H9 (cell line): Measurements from ENCODE around the gene MAPK13. TPM values are rescaled to one million over a fixed set of nuclear protein-coding genes. Genes with fewer than 3 reads are reported as not detected.

Experiments
- DNase-seq: peaks from one replicate; pipeline ENCODE4 v3.0.0-alpha.2; 2017
- H2AFZ ChIP-seq: one replicate; pipeline ENCODE4 v1.6.1; 2013; ENCODE audit warnings: mild to moderate bottlenecking, low read length, control low read depth, moderate library complexity
- H2AK5ac ChIP-seq: 2 replicates; pipeline ENCODE4 v1.6.1; 2013; ENCODE audit warnings: low read length, control low read depth, mixed read lengths; ENCODE audit not compliant: insufficient read length
- H2BK120ac ChIP-seq: one replicate; pipeline ENCODE4 v1.6.1; 2013; ENCODE audit warnings: low read depth, mild to moderate bottlenecking, low read length, control low read depth, inconsistent platforms; ENCODE audit not compliant: poor library complexity, severe bottlenecking
- H2BK12ac ChIP-seq: 2 replicates; pipeline ENCODE4 v1.6.1; 2013; ENCODE audit warnings: low read length, control low read depth, mixed read lengths, low read depth; ENCODE audit not compliant: insufficient read length
- H2BK15ac ChIP-seq: 2 replicates; pipeline ENCODE4 v1.6.1; 2013; ENCODE audit warnings: low read depth, low read length, control low read depth
- H2BK20ac ChIP-seq: one replicate; pipeline ENCODE4 v1.6.1; 2013; ENCODE audit warnings: low read depth, mild to moderate bottlenecking, low read length, control low read depth, inconsistent platforms; ENCODE audit not compliant: poor library complexity, severe bottlenecking
- H2BK5ac ChIP-seq: 2 replicates; pipeline ENCODE4 v1.6.1; 2013; ENCODE audit warnings: low read length, control low read depth, mixed read lengths; ENCODE audit not compliant: insufficient read length
- H3K14ac ChIP-seq: 2 replicates; pipeline ENCODE4 v1.6.1; 2013; ENCODE audit warnings: low read length, control low read depth; ENCODE audit not compliant: insufficient read depth
- H3K18ac ChIP-seq: 2 replicates; pipeline ENCODE4 v1.6.1; 2013; ENCODE audit warnings: low read depth, mild to moderate bottlenecking, mixed read lengths, low read length, control low read depth; ENCODE audit not compliant: insufficient read length
- H3K23ac ChIP-seq: 2 replicates; pipeline ENCODE4 v1.6.1; 2013; ENCODE audit warnings: low read length, control low read depth, mixed read lengths, low read depth; ENCODE audit not compliant: insufficient read length
- H3K23me2 ChIP-seq: 2 replicates; pipeline ENCODE4 v1.6.1; 2013; ENCODE audit warnings: low read depth, mild to moderate bottlenecking, mixed read lengths, low read length, control low read depth; ENCODE audit not compliant: insufficient read length, poor library complexity, severe bottlenecking
- H3K27ac ChIP-seq: 2 replicates; pipeline ENCODE4 v1.5.1; 2013; ENCODE audit warnings: low read length, control low read depth, mixed read lengths, low read depth; ENCODE audit not compliant: insufficient read length
- H3K27me3 ChIP-seq: 2 replicates; pipeline ENCODE4 v1.6.1; 2013; ENCODE audit warnings: low read length, control low read depth, inconsistent platforms; ENCODE audit not compliant: insufficient read depth
- H3K4ac ChIP-seq: 2 replicates; pipeline ENCODE4 v1.6.1; 2013; ENCODE audit warnings: low read depth, mild to moderate bottlenecking, control low read depth, inconsistent platforms, low read length, moderate library complexity
- H3K4me1 ChIP-seq: 2 replicates; pipeline ENCODE4 v1.6.1; 2013; ENCODE audit warnings: low read length, control low read depth, inconsistent platforms; ENCODE audit not compliant: insufficient read depth
- H3K4me2 ChIP-seq: 2 replicates; pipeline ENCODE4 v1.6.1; 2013; ENCODE audit warnings: low read length, control low read depth, mixed read lengths; ENCODE audit not compliant: insufficient read length, insufficient read depth
- H3K56ac ChIP-seq: 2 replicates; pipeline ENCODE4 v1.6.1; 2013; ENCODE audit warnings: low read depth, mild to moderate bottlenecking, mixed read lengths, low read length, control low read depth; ENCODE audit not compliant: insufficient read length
- H3K79me1 ChIP-seq: 2 replicates; pipeline ENCODE4 v1.6.1; 2013; ENCODE audit warnings: low read depth, mild to moderate bottlenecking, moderate library complexity, low read length, control low read depth, inconsistent platforms; ENCODE audit not compliant: insufficient read depth, poor library complexity, severe bottlenecking
- H3K79me2 ChIP-seq: 2 replicates; pipeline ENCODE4 v1.6.1; 2013; ENCODE audit warnings: low read length, control low read depth, inconsistent platforms; ENCODE audit not compliant: insufficient read depth
- H3K9ac ChIP-seq: 2 replicates; pipeline ENCODE4 v1.6.1; 2013; ENCODE audit warnings: low read length, control low read depth, mixed read lengths; ENCODE audit not compliant: insufficient read length; ENCODE audit errors: extremely low read depth
- H3K9me3 ChIP-seq: one replicate; pipeline ENCODE4 v1.6.1; 2013; ENCODE audit warnings: low read depth, low read length, inconsistent platforms; ENCODE audit not compliant: control insufficient read depth
- H3T11ph ChIP-seq: one replicate; pipeline ENCODE4 v1.6.1; 2013; ENCODE audit warnings: mild to moderate bottlenecking, low read length, control low read depth, inconsistent platforms
- H4K20me1 ChIP-seq: one replicate; pipeline ENCODE4 v1.6.1; 2013; ENCODE audit not compliant: control insufficient read depth, insufficient read length, insufficient read depth
- H4K5ac ChIP-seq: 2 replicates; pipeline ENCODE4 v1.6.1; 2013; ENCODE audit warnings: low read depth, mild to moderate bottlenecking, mixed read lengths, low read length, control low read depth; ENCODE audit not compliant: insufficient read length
- H4K8ac ChIP-seq: replicated peaks from 2 replicates; pipeline ENCODE4 v1.6.1; 2013; ENCODE audit warnings: low read length, control low read depth, mixed read lengths, low read depth; ENCODE audit not compliant: insufficient read length
- H4K91ac ChIP-seq: 2 replicates; pipeline ENCODE4 v1.6.1; 2013; ENCODE audit warnings: low read depth, mild to moderate bottlenecking, moderate library complexity, mixed read lengths, low read length, control low read depth; ENCODE audit not compliant: insufficient read length
- H3K27ac Mint-ChIP-seq, 3 experiments: 2 replicates in 2 of 3; 3 replicates in 1 of 3; pipeline ENCODE4 v1.8.0; 2020 to 2021; ENCODE audit warnings: mixed read lengths in 3 of 3, mild to moderate bottlenecking in 1 of 3, moderate library complexity in 1 of 3
- H3K27me3 Mint-ChIP-seq: 2 replicates; pipeline ENCODE4 v1.8.0; 2021; ENCODE audit warnings: low read depth, mild to moderate bottlenecking, moderate library complexity, mixed read lengths
- H3K36me3 Mint-ChIP-seq, 3 experiments: 2 replicates in 2 of 3; 3 replicates in 1 of 3; pipeline ENCODE4 v1.8.0; 2020 to 2021; ENCODE audit warnings: low read depth in 3 of 3, mixed read lengths in 3 of 3; ENCODE audit not compliant: insufficient read depth in 1 of 3
- H3K4me1 Mint-ChIP-seq, 2 experiments: 2 replicates each; pipeline ENCODE4 v1.8.0; 2020; ENCODE audit warnings: mixed read lengths in 2 of 2
- H3K4me3 Mint-ChIP-seq, 2 experiments: 2 replicates in 1 of 2; 3 replicates in 1 of 2; pipeline ENCODE4 v1.8.0; 2020 to 2021; ENCODE audit warnings: mild to moderate bottlenecking in 2 of 2, mixed read lengths in 2 of 2, moderate library complexity in 1 of 2
- H3K9me3 Mint-ChIP-seq, 2 experiments: 2 replicates in 1 of 2; 3 replicates in 1 of 2; pipeline ENCODE4 v1.8.0; 2020; ENCODE audit warnings: mild to moderate bottlenecking in 2 of 2, mixed read lengths in 2 of 2, moderate library complexity in 1 of 2
- CTCF ChIP-seq: fragments of 200-600 bp; sonication (generic); conservative IDR thresholded peaks from 3 replicates; pipeline ENCODE4 v1.8.0; 2021; ENCODE audit warnings: antibody characterized with exemption, mild to moderate bottlenecking
- WGBS: extraction: QIAGEN DNeasy Blood & Tissue Kit; methylation state at CpG from one replicate; pipeline ENCODE4 v1.1.7; 2013; ENCODE audit warnings: missing lambda C conversion rate, low lambda C conversion rate, mixed read lengths; ENCODE audit not compliant: insufficient read length; ENCODE audit errors: extremely low coverage; 5-methylcytosine and 5-hydroxymethylcytosine counted together
- total RNA-seq: library from RNA; stranded (reverse); gene quantifications from 2 replicates; pipeline ENCODE4 v1.2.1, GENCODE V29; 2021

Gene MAPK13
- total RNA-seq, 1 experiment from 2014 or later: 18.9 TPM

DNA sequence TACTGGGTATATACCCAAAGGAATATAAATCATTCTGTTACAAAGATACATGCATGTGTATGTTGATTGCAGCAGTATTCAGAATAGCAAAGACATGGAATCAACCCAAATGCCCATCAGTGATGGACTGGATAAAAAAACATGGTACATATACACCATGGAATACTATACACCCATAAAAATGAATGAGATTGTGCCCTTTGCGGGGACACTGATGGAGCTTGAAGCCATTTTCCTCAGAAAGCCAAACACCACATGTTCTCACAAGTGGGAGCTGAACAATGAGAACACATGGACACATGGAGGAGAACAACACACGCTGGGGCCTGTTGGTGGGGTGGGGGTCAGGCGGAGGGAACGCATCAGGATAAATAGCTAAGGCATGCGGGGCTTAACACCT lies 41.3 kb upstream of the MAPK13 start:
- Histone ChIP-seq H3K4me1 (no peaks in the 10 kb centered on the region), H3K56ac (no peak overlapping the region), H3K23me2 (no peaks in the 10 kb centered on the region), H3K14ac (no peak overlapping the region), H4K20me1 (no peaks in the 10 kb centered on the region), H3K27me3 (no peaks in the 10 kb centered on the region), H2BK5ac (no peak overlapping the region), H2BK120ac (no peak overlapping the region), H3K79me2 (no peaks in the 10 kb centered on the region), H2AFZ (no peak overlapping the region), H3K9ac (no peak overlapping the region), H3T11ph (no peak overlapping the region), H3K4ac (no peak overlapping the region), H2AK5ac (no peak overlapping the region), H3K79me1 (no peaks in the 10 kb centered on the region), H3K23ac (no peak overlapping the region), H3K27ac (no peak overlapping the region), H2BK12ac (no peak overlapping the region), H4K5ac (no peak overlapping the region), H4K91ac (no peak overlapping the region), H3K18ac (no peak overlapping the region), H2BK15ac (no peak overlapping the region), H2BK20ac (no peak overlapping the region), H3K9me3 (no peaks in the 10 kb centered on the region), H3K4me2 (no peak overlapping the region), H4K8ac (no peak overlapping the region)
- H3K27ac Mint-ChIP-seq: no peak overlapping the region
- H3K27me3 Mint-ChIP-seq: no peaks in the 10 kb centered on the region
- H3K36me3 Mint-ChIP-seq: peaks cover 16 to 50% (median 37%) of the 10 kb centered on the region in 3 experiments
- H3K9me3 Mint-ChIP-seq: peaks cover 16 to 18% of the 10 kb centered on the region in 2 experiments
- WGBS: no CpG with 5 or more reads among the region's 5 CpGs
- TF ChIP-seq CTCF: no peak
- no peak overlapping the region for H3K4me3 Mint-ChIP-seq
- no peaks in the 10 kb centered on the region for H3K4me1 Mint-ChIP-seq
- no peak for DNase-seq
